HepG2 (cell line): Measurements from ENCODE around the gene AP3D1. TPM values are rescaled to one million over a fixed set of nuclear protein-coding genes. Genes with fewer than 3 reads are reported as not detected.

Source experiments
- ATF3 ChIP-seq: sonication (generic); formaldehyde crosslinking; IDR thresholded peaks from 2 replicates; pipeline ENCODE4 v1.4.0; 2020; ENCODE audit warnings: missing genetic modification reagents
- ELF3 ChIP-seq: IDR thresholded peaks from 2 replicates; pipeline ENCODE4 v1.6.1; 2016; ENCODE audit warnings: missing genetic modification reagents, missing compliant biosample characterization
- ETV5 ChIP-seq: IDR thresholded peaks from 2 replicates; pipeline ENCODE4 v1.6.1; 2018; ENCODE audit warnings: missing biosample characterization, missing genetic modification reagents, inconsistent platforms, borderline replicate concordance
- FOXC1 ChIP-seq: sonication (generic); formaldehyde crosslinking; IDR thresholded peaks from 2 replicates; pipeline ENCODE4 v1.8.0; 2022; ENCODE audit warnings: mild to moderate bottlenecking, missing genetic modification reagents, borderline replicate concordance
- HNRNPK ChIP-seq: fragments of 200-400 bp; formaldehyde crosslinking; IDR thresholded peaks from 2 replicates; pipeline ENCODE4 v1.6.1; 2018; ENCODE audit warnings: low read length, low read depth, moderate library complexity, mild to moderate bottlenecking; ENCODE audit not compliant: poor library complexity, severe bottlenecking
- HNRNPUL1 ChIP-seq: fragments of 200-400 bp; formaldehyde crosslinking; IDR thresholded peaks from 2 replicates; pipeline ENCODE4 v1.6.1; 2017; ENCODE audit warnings: low read depth, mild to moderate bottlenecking, low read length, moderate library complexity
- IKZF4 ChIP-seq: sonication (generic); formaldehyde crosslinking; IDR thresholded peaks from 2 replicates; pipeline ENCODE4 v1.5.1; 2020; ENCODE audit warnings: borderline replicate concordance, mild to moderate bottlenecking, low read depth, missing genetic modification reagents; ENCODE audit errors: not compliant biosample characterization
- MED13 ChIP-seq: sonication (generic); formaldehyde crosslinking; IDR thresholded peaks from 2 replicates; pipeline ENCODE4 v1.5.0; 2020; ENCODE audit warnings: missing genetic modification reagents
- MXD4 ChIP-seq: IDR thresholded peaks from 2 replicates; pipeline ENCODE4 v1.6.1; 2016; ENCODE audit warnings: mild to moderate bottlenecking, missing biosample characterization, missing genetic modification reagents
- POLR2AphosphoS2 ChIP-seq: IDR thresholded peaks from 2 replicates; pipeline ENCODE4 v1.6.1; 2011; ENCODE audit warnings: low read depth, low read length, improper control_type of control experiment
- POLR2G ChIP-seq: fragments of 200-400 bp; formaldehyde crosslinking; IDR thresholded peaks from 2 replicates; pipeline ENCODE4 v1.6.1; 2018; ENCODE audit warnings: mild to moderate bottlenecking, low read depth, low read length, moderate library complexity
- RNF2 ChIP-seq: fragments of 450-650 bp; conservative IDR thresholded peaks from 2 replicates; pipeline ENCODE4 v1.6.1; 2016; ENCODE audit warnings: low read depth
- SMARCC2 ChIP-seq: fragments of 450-650 bp; IDR thresholded peaks from 2 replicates; pipeline ENCODE4 v1.6.1; 2017; ENCODE audit warnings: antibody characterized with exemption, mild to moderate bottlenecking
- SOX13 ChIP-seq, 3 experiments: fragments of 450-650 bp in 1 of 3; sonication (generic) in 1 of 3; formaldehyde crosslinking in 1 of 3; IDR thresholded peaks in 2 of 3; conservative IDR thresholded peaks in 1 of 3; 2 replicates each; pipeline versions ENCODE4 v1.5.0 to v1.6.1; 2016 to 2020; ENCODE audit warnings: antibody characterized with exemption in 1 of 3, mild to moderate bottlenecking in 1 of 3, missing compliant biosample characterization in 1 of 3, missing genetic modification reagents in 1 of 3, moderate library complexity in 1 of 3
- TRAFD1 ChIP-seq: sonication (generic); formaldehyde crosslinking; IDR thresholded peaks from 2 replicates; pipeline ENCODE4 v1.5.1; 2020; ENCODE audit warnings: missing genetic modification reagents, mild to moderate bottlenecking, borderline replicate concordance
- ZC3H13 ChIP-seq: sonication (generic); formaldehyde crosslinking; IDR thresholded peaks from 2 replicates; pipeline ENCODE4 v1.8.1; 2023; ENCODE audit warnings: mild to moderate bottlenecking, missing genetic modification reagents, moderate library complexity
- ZNF251 ChIP-seq: sonication (generic); formaldehyde crosslinking; IDR thresholded peaks from 2 replicates; pipeline ENCODE4 v1.9.0; 2021; ENCODE audit warnings: mild to moderate bottlenecking, missing genetic modification reagents
- ZNF567 ChIP-seq: sonication (generic); formaldehyde crosslinking; IDR thresholded peaks from 2 replicates; pipeline ENCODE4 v1.8.1; 2023; ENCODE audit warnings: mild to moderate bottlenecking, missing genetic modification reagents, borderline replicate concordance
- ZNF678 ChIP-seq: sonication (generic); formaldehyde crosslinking; IDR thresholded peaks from 2 replicates; pipeline ENCODE4 v1.4.0; 2020; ENCODE audit warnings: mild to moderate bottlenecking, missing genetic modification reagents
- ZNF775 ChIP-seq: sonication (generic); formaldehyde crosslinking; IDR thresholded peaks from 2 replicates; pipeline ENCODE4 v1.4.0; 2020; ENCODE audit warnings: missing genetic modification reagents, mild to moderate bottlenecking, moderate library complexity, borderline replicate concordance
- polyA plus RNA-seq, 8 experiments: library from polyadenylated mRNA; depleted of rRNA in 3 of 8; stranded (reverse) in 7 of 8; unstranded in 1 of 8; fragments of >200 nt; fragmentation: Illumina TruSeq in 4 of 8; extraction: Trizol in 4 of 8; gene quantifications; 2 replicates each; pipeline versions ENCODE4 v1.2.1 to v1.2.3, GENCODE V29; 2011 to 2016; ENCODE audit warnings: low read depth in 4 of 8, missing spikeins in 1 of 8, mixed read lengths in 1 of 8; ENCODE audit not compliant: insufficient read depth in 1 of 8
- total RNA-seq, 5 experiments: library from RNA; depleted of rRNA; stranded (reverse); fragments of >200 nt; fragmentation: Illumina TruSeq; extraction: Trizol; gene quantifications; 2 replicates each; pipeline ENCODE4 v1.2.3, GENCODE V29; 2016; ENCODE audit warnings: low read depth in 1 of 5
- TF ChIP-seq, protein P1 (sequence below): IDR thresholded peaks from 2 replicates; pipeline ENCODE4 v1.6.1; 2016; ENCODE audit warnings: mild to moderate bottlenecking, missing biosample characterization, missing genetic modification reagents
- TF ChIP-seq, protein P2 (sequence below): sonication (generic); formaldehyde crosslinking; IDR thresholded peaks from 2 replicates; pipeline ENCODE4 v1.8.1; 2022; ENCODE audit warnings: mild to moderate bottlenecking, missing genetic modification reagents
- TF ChIP-seq, protein P3 (sequence below): sonication (generic); formaldehyde crosslinking; IDR thresholded peaks from 2 replicates; pipeline ENCODE4 v1.4.0; 2020; ENCODE audit warnings: missing genetic modification reagents

Gene AP3D1
- total and polyA plus RNA-seq, 2 of the 13 experiments (the other 11 are each of a cell fraction or from before 2014, with no cell fraction given), result 68.0 to 82.6 TPM

GRCh38 chr19:2166741-2167738 is 15.7 kb upstream of the AP3D1 start (continued):
- TF ChIP-seq, protein P1, sequence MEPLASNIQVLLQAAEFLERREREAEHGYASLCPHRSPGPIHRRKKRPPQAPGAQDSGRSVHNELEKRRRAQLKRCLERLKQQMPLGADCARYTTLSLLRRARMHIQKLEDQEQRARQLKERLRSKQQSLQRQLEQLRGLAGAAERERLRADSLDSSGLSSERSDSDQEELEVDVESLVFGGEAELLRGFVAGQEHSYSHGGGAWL (CRISPR knock-in tag), result peak; percentile 29; the same call in 1 of the 2 replicates
- TF ChIP-seq, protein P2, sequence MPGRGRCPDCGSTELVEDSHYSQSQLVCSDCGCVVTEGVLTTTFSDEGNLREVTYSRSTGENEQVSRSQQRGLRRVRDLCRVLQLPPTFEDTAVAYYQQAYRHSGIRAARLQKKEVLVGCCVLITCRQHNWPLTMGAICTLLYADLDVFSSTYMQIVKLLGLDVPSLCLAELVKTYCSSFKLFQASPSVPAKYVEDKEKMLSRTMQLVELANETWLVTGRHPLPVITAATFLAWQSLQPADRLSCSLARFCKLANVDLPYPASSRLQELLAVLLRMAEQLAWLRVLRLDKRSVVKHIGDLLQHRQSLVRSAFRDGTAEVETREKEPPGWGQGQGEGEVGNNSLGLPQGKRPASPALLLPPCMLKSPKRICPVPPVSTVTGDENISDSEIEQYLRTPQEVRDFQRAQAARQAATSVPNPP (CRISPR knock-in tag), result no peak
- no peak for TF ChIP-seq POLR2AphosphoS2
- TF ChIP-seq ZC3H13 (CRISPR knock-in tag), result peak; percentile 69; the same call in 1 of the 2 replicates
- TF ChIP-seq POLR2G, result peak; percentile 70
- TF ChIP-seq ZNF567 (CRISPR knock-in tag), result no peak
- no peak for TF ChIP-seq IKZF4
- no peak for TF ChIP-seq RNF2
- no peak for TF ChIP-seq ZNF775
- no peak for TF ChIP-seq SOX13 (IDR thresholded peaks at IDR 0.05)
- no peak; a peak in 1 of 4 replicates for TF ChIP-seq SOX13 (CRISPR knock-in tag; conservative IDR thresholded peaks at IDR 0.05 in 1 of 2, IDR thresholded peaks at IDR 0.05 in 1 of 2)
- TF ChIP-seq, protein P3, sequence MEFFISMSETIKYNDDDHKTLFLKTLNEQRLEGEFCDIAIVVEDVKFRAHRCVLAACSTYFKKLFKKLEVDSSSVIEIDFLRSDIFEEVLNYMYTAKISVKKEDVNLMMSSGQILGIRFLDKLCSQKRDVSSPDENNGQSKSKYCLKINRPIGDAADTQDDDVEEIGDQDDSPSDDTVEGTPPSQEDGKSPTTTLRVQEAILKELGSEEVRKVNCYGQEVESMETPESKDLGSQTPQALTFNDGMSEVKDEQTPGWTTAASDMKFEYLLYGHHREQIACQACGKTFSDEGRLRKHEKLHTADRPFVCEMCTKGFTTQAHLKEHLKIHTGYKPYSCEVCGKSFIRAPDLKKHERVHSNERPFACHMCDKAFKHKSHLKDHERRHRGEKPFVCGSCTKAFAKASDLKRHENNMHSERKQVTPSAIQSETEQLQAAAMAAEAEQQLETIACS (CRISPR knock-in tag), result 0 out of 2 replicates have a peak, but pooled peaks have one; percentile 18
- TF ChIP-seq MED13, result peak; percentile 40; the same call in 1 of the 2 replicates
- no peak for TF ChIP-seq ZNF678 (CRISPR knock-in tag)
- TF ChIP-seq ELF3 (CRISPR knock-in tag), result peak; percentile 13; the same call in 1 of the 2 replicates
- peak; percentile 50; the same call in 1 of the 2 replicates for TF ChIP-seq FOXC1
- TF ChIP-seq TRAFD1, result no peak
- peak; percentile 36; the same call in 1 of the 2 replicates for TF ChIP-seq ETV5 (CRISPR knock-in tag)
- no peak for TF ChIP-seq HNRNPUL1
- TF ChIP-seq SMARCC2, result no peak
- no peak for TF ChIP-seq ZNF251 (CRISPR knock-in tag)
- no peak for TF ChIP-seq MXD4 (CRISPR knock-in tag)
- no peak for TF ChIP-seq HNRNPK
- no peak for TF ChIP-seq ATF3 (CRISPR knock-in tag)
